ENCODE data around the gene CDHR5. TPM values are rescaled to one million over a fixed set of nuclear protein-coding genes. Genes with fewer than 3 reads are reported as not detected.

Gene CDHR5
- polyA plus RNA-seq, 1 of the 3 experiments (the other 2 are of a cell fraction), result not detected

DNA sequence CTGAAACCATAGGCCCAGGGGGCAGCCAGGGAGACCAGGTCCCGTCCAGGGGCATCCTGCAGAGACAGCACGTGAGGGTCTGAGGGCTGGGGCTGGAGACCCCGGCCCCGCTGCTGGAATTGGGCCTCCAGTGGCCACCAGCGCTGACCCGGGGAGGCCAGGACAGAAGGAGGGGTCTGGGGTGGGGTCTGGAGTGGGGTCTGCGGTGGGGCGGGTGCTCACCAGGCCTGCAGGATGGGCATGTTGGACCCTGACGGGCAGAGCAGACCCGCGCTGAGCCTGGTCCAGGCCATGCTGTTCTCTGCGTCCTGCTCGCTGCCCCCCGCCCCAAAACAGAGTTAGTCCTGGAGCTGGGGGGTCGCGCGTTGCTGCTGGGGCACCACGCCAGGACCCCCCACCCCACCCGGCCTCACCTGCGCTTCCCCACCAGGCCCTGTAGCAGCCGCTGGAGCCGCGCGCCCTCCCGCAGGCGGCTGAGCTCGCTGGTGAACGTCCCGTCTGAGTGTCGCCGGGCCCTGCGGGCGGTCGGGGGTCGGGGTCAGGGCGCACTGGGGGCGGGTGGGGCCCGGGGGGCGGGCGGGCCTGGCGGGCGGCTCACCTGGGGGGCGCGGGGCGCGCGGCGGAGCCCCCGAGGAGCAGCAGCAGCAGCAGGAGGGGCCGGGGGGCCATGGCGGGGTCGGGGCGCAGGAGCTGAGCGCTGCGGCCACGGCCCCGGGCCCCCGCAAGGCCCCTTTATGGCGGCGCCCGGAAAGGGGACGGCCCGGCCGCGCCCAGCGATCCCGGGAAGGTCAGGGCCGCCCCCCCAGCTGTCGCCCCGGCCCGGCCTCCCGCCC lies 1.9 kb upstream of the CDHR5 start, which contains the start of gene SCT (continued):
- TF ChIP-seq NRF1 (IDR thresholded peaks at IDR 0.05; ENCODE audit: low read depth, low read length) (no peak), FOSL2 (IDR thresholded peaks at IDR 0.05; ENCODE audit: borderline replicate concordance, low read depth) (no peak), POLR2AphosphoS5 (IDR thresholded peaks at IDR 0.05; ENCODE audit: low read depth, low read length) (no peak)

DNA sequence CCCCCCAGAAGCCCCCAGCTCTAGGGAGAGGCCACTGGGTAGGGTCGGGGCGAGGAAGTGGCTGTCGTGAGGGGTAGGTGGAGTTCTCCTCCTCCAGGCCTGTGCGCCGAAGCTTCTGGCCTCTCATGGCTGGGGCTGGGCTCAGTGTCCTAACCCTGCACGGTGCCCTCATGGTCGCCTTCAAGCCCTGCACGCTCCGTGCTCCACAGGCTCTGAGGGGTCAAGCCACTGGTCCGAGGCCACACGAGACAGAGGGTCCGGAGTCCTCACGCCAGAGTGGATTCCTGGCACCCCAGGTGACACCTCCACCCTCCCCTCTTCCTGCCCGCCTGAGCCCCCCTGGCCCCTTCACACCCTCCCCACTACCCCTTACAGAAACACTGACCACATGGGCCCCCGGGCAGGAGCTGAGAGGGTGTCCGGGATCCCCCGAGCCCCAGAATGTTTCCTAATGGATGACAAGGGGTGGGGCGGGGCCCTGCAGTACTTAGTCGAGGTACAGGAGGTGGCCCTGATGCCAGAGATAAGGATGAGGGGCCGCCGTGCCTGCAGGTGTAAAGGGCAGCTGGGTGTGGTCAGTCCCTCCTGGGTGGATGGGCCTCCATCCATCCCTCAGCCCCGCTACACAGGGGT lies 997 bp upstream of the CDHR5 start:
- CTCF ChIA-PET, result interaction anchor here (0.6 kb wide), 2 partner anchors 14 to 102 kb away, joined by 3 read pairs; no protein-coding TSS in a partner anchor
- H3F3A ChIP-seq (replicated peaks; ENCODE audit: insufficient read depth), result peaks cover 15% of the 10 kb centered on the region
- H3K79me2 ChIP-seq (ENCODE audit: insufficient read depth), result no peaks in the 10 kb centered on the region
- POLR2A ChIA-PET, result no interaction called here
- no peaks in the 10 kb centered on the region for H3K4me1 ChIP-seq (ENCODE audit: control insufficient read depth in 1 of 2, insufficient read depth in 2 of 2, low read depth in 1 of 2, low read length in 1 of 2)
- 92% methylated on average over 21 of the region's 22 CpGs for WGBS (ENCODE audit: low lambda C conversion rate)
- no peak overlapping the region for H3K4me2 ChIP-seq
- no peak overlapping the region for H2AFZ ChIP-seq (ENCODE audit: low read depth)
- H3K9me2 ChIP-seq, result no peaks in the 10 kb centered on the region
- no peak for TF ChIP-seq FOXJ3 (CRISPR knock-in tag; IDR thresholded peaks at IDR 0.05)
- TF ChIP-seq, protein P1, sequence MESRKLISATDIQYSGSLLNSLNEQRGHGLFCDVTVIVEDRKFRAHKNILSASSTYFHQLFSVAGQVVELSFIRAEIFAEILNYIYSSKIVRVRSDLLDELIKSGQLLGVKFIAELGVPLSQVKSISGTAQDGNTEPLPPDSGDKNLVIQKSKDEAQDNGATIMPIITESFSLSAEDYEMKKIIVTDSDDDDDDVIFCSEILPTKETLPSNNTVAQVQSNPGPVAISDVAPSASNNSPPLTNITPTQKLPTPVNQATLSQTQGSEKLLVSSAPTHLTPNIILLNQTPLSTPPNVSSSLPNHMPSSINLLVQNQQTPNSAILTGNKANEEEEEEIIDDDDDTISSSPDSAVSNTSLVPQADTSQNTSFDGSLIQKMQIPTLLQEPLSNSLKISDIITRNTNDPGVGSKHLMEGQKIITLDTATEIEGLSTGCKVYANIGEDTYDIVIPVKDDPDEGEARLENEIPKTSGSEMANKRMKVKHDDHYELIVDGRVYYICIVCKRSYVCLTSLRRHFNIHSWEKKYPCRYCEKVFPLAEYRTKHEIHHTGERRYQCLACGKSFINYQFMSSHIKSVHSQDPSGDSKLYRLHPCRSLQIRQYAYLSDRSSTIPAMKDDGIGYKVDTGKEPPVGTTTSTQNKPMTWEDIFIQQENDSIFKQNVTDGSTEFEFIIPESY (IDR thresholded peaks at IDR 0.05; ENCODE audit: borderline replicate concordance, low read depth), result no peak
- TF ChIP-seq RAD21 (IDR thresholded peaks at IDR 0.05; ENCODE audit: low read length), result no peak
- TF ChIP-seq, protein P2, sequence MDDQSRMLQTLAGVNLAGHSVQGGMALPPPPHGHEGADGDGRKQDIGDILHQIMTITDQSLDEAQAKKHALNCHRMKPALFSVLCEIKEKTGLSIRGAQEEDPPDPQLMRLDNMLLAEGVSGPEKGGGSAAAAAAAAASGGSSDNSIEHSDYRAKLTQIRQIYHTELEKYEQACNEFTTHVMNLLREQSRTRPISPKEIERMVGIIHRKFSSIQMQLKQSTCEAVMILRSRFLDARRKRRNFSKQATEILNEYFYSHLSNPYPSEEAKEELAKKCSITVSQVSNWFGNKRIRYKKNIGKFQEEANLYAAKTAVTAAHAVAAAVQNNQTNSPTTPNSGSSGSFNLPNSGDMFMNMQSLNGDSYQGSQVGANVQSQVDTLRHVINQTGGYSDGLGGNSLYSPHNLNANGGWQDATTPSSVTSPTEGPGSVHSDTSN (IDR thresholded peaks at IDR 0.05), result no peak
- TF ChIP-seq RXRA (IDR thresholded peaks at IDR 0.05; ENCODE audit: borderline replicate concordance, low read depth), result no peak
- no peak for TF ChIP-seq NRF1 (IDR thresholded peaks at IDR 0.05; ENCODE audit: low read depth, low read length)
- TF ChIP-seq EP300 (IDR thresholded peaks at IDR 0.05; ENCODE audit: borderline replicate concordance in 1 of 2, low read depth in 1 of 2, low read length in 1 of 2), result no peak
- TF ChIP-seq, protein P3, sequence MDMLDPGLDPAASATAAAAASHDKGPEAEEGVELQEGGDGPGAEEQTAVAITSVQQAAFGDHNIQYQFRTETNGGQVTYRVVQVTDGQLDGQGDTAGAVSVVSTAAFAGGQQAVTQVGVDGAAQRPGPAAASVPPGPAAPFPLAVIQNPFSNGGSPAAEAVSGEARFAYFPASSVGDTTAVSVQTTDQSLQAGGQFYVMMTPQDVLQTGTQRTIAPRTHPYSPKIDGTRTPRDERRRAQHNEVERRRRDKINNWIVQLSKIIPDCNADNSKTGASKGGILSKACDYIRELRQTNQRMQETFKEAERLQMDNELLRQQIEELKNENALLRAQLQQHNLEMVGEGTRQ (IDR thresholded peaks at IDR 0.05; ENCODE audit: borderline replicate concordance, low read depth, low read length), result no peak
- TF ChIP-seq TCF12 (IDR thresholded peaks at IDR 0.05), result no peak
- no peak for TF ChIP-seq YY1 (IDR thresholded peaks at IDR 0.05; ENCODE audit: low read depth)
- TF ChIP-seq FOSL2 (IDR thresholded peaks at IDR 0.05; ENCODE audit: borderline replicate concordance, low read depth), result no peak
- TF ChIP-seq MEF2A (IDR thresholded peaks at IDR 0.05; ENCODE audit: borderline replicate concordance, low read depth), result no peak
- TF ChIP-seq SIN3A (IDR thresholded peaks at IDR 0.05; ENCODE audit: borderline replicate concordance, low read depth, low read length), result no peak
- TF ChIP-seq RCOR1 (IDR thresholded peaks at IDR 0.05; ENCODE audit: low read length), result no peak
- H3K36me3 ChIP-seq (replicated peaks in 1 of 2; ENCODE audit: control insufficient read depth in 1 of 2, insufficient read depth in 2 of 2, low read length in 1 of 2), result peaks cover 0 to 4% of the 10 kb centered on the region in 2 experiments
- no peak overlapping the region for H3K27ac ChIP-seq (ENCODE audit: low read depth in 2 of 2, low read length in 1 of 2)
- no peak overlapping the region for H3K4me3 ChIP-seq (ENCODE audit: low read depth in 2 of 2, low read length in 1 of 2)
- DNase-seq, result no peak
- H4K20me1 ChIP-seq (ENCODE audit: insufficient read depth), result no peaks in the 10 kb centered on the region
- H3K9ac ChIP-seq, result no peak overlapping the region
- no peaks in the 10 kb centered on the region for H3K27me3 ChIP-seq (ENCODE audit: insufficient read depth)
- no peaks in the 10 kb centered on the region for H3K9me3 ChIP-seq
